Osteocyte (in vitro differentiated cells): ENCODE results near the gene RBM25. TPM values are rescaled to one million over a fixed set of nuclear protein-coding genes. Genes with fewer than 3 reads are reported as not detected.

Source experiments
- DNase-seq: peaks from one replicate; pipeline ENCODE4 v3.0.0; 2021; ENCODE audit warnings: mixed read lengths; ENCODE audit not compliant: unreplicated experiment; ENCODE audit errors: extremely low spot score
- H3K27ac Mint-ChIP-seq: one replicate; pipeline ENCODE4 v1.8.0; 2021; ENCODE audit warnings: mild to moderate bottlenecking, mixed read lengths; ENCODE audit not compliant: unreplicated experiment
- H3K27me3 Mint-ChIP-seq: one replicate; pipeline ENCODE4 v1.8.0; 2021; ENCODE audit warnings: mixed read lengths; ENCODE audit not compliant: unreplicated experiment
- H3K36me3 Mint-ChIP-seq: one replicate; pipeline ENCODE4 v1.8.0; 2021; ENCODE audit warnings: mixed read lengths; ENCODE audit not compliant: unreplicated experiment
- H3K4me1 Mint-ChIP-seq: one replicate; pipeline ENCODE4 v1.8.0; 2021; ENCODE audit warnings: mixed read lengths; ENCODE audit not compliant: unreplicated experiment
- H3K4me3 Mint-ChIP-seq: one replicate; pipeline ENCODE4 v1.8.0; 2021; ENCODE audit warnings: mild to moderate bottlenecking, moderate library complexity, mixed read lengths; ENCODE audit not compliant: unreplicated experiment
- H3K9me3 Mint-ChIP-seq: one replicate; pipeline ENCODE4 v1.8.0; 2021; ENCODE audit warnings: mixed read lengths; ENCODE audit not compliant: unreplicated experiment
- CTCF ChIP-seq: fragments of 200-600 bp; sonication (generic); IDR thresholded peaks from 2 replicates; pipeline ENCODE4 v1.5.0; 2021; ENCODE audit warnings: antibody characterized with exemption, mild to moderate bottlenecking, moderate library complexity
- total RNA-seq: library from RNA; stranded (reverse); gene quantifications from 2 replicates; pipeline ENCODE4 v1.2.1, GENCODE V29; 2021

The RBM25 gene
- total RNA-seq, 1 donor from 2014 or later = 62.7 TPM

GRCh38 chr14:73149753-73150152 is 91.4 kb downstream of the RBM25 start:
- H3K36me3 Mint-ChIP-seq = peaks cover 14% of the 10 kb centered on the region
- H3K4me1 Mint-ChIP-seq = peaks cover 23% of the 10 kb centered on the region
- no peak overlapping the region for H3K27ac Mint-ChIP-seq
- H3K4me3 Mint-ChIP-seq = no peak overlapping the region
- no peaks in the 10 kb centered on the region for H3K9me3 Mint-ChIP-seq
- no peaks in the 10 kb centered on the region for H3K27me3 Mint-ChIP-seq
- DNase-seq = no peak
- no peak for TF ChIP-seq CTCF

GRCh38 chr14:73153272-73153671 is 94.9 kb downstream of the RBM25 start:
- DNase-seq = no peak
- no peaks in the 10 kb centered on the region for H3K9me3 Mint-ChIP-seq
- no peak overlapping the region for H3K4me3 Mint-ChIP-seq
- H3K27ac Mint-ChIP-seq = no peak overlapping the region
- no peaks in the 10 kb centered on the region for H3K27me3 Mint-ChIP-seq
- H3K36me3 Mint-ChIP-seq = peaks cover 23% of the 10 kb centered on the region
- TF ChIP-seq CTCF = no peak
- H3K4me1 Mint-ChIP-seq = peaks cover 1% of the 10 kb centered on the region

GRCh38 chr14:73162251-73162650 is 103.9 kb downstream of the RBM25 start:
- Mint-ChIP-seq H3K4me1 (no peaks in the 10 kb centered on the region), H3K36me3 (peaks cover 59% of the 10 kb centered on the region), H3K27ac (no peak overlapping the region), H3K4me3 (no peak overlapping the region), H3K9me3 (no peaks in the 10 kb centered on the region), H3K27me3 (no peaks in the 10 kb centered on the region)
- peak; percentile 46 for DNase-seq
- TF ChIP-seq CTCF = no peak

- H3K36me3 Mint-ChIP-seq = peaks cover 51% of the 10 kb centered on the region
- H3K4me3 Mint-ChIP-seq = no peak overlapping the region
- peak overlapping the region; percentile 57 for H3K27ac Mint-ChIP-seq
- H3K27me3 Mint-ChIP-seq = no peaks in the 10 kb centered on the region
- no peak for DNase-seq
- TF ChIP-seq CTCF = no peak
- H3K4me1 Mint-ChIP-seq = no peaks in the 10 kb centered on the region
- no peaks in the 10 kb centered on the region for H3K9me3 Mint-ChIP-seq
Observed at GRCh38 chr14:73166399-73166798, 108.1 kb downstream of the RBM25 start.

GRCh38 chr14:73167727-73168126 is 109.4 kb downstream of the RBM25 start:
- H3K4me3 Mint-ChIP-seq = no peak overlapping the region
- no peak overlapping the region for H3K27ac Mint-ChIP-seq
- no peaks in the 10 kb centered on the region for H3K9me3 Mint-ChIP-seq
- DNase-seq = no peak
- TF ChIP-seq CTCF = no peak
- H3K27me3 Mint-ChIP-seq = no peaks in the 10 kb centered on the region
- H3K4me1 Mint-ChIP-seq = no peaks in the 10 kb centered on the region
- peaks cover 49% of the 10 kb centered on the region for H3K36me3 Mint-ChIP-seq
